Sigmoid colon (tissue), 7 donors: ENCODE data around the gene USP17L19. TPM values are rescaled to one million over a fixed set of nuclear protein-coding genes. Genes with fewer than 3 reads are reported as not detected.
"Not testable (repeated sequence)": the region's sequence is repeated elsewhere in the genome, so short reads cannot be mapped to it uniquely, and the experiment has no call there.

Experiments
- DNase-seq: peaks from one replicate; pipeline ENCODE4 v3.0.0-alpha.2; 2019
- H3K27ac ChIP-seq, 4 donors: fragments of 200-600 bp; sonication (generic); one replicate each; pipeline ENCODE4 v1.5.1; 2016 to 2019; ENCODE audit warnings: mild to moderate bottlenecking in 1 of 4
- H3K27me3 ChIP-seq, 3 donors: fragments of 200-600 bp; sonication (generic); one replicate each; pipeline ENCODE4 v1.5.1; 2019; ENCODE audit warnings: mild to moderate bottlenecking in 1 of 3
- H3K36me3 ChIP-seq, 4 donors: fragments of 200-600 bp; sonication (generic); one replicate each; pipeline ENCODE4 v1.5.1; 2016 to 2019
- H3K4me1 ChIP-seq, 4 donors: fragments of 200-600 bp; sonication (generic); one replicate each; pipeline ENCODE4 v1.5.1; 2017 to 2019
- H3K4me3 ChIP-seq, 4 donors: fragments of 200-600 bp; sonication (generic); one replicate each; pipeline ENCODE4 v1.5.1; 2017 to 2019; ENCODE audit warnings: mild to moderate bottlenecking in 2 of 4, moderate library complexity in 1 of 4
- H3K9me3 ChIP-seq, 4 donors: fragments of 200-600 bp in 3 of 4; sonication (generic) in 3 of 4; one replicate each; pipeline versions ENCODE4 v1.5.1 to v1.6.1; 2013 to 2019
- WGBS, 2 donors: extraction: QIAGEN DNeasy Blood & Tissue Kit; methylation state at CpG; one replicate each; pipeline ENCODE4 v1.1.7; 2013; 5-methylcytosine and 5-hydroxymethylcytosine counted together
- intact Hi-C: fragments of 100-400 bp; cut with DNase I; formaldehyde crosslinking; loops from one replicate; pipeline ENCODE4 v1.15.1; 2023
- polyA plus RNA-seq, 3 donors: library from polyadenylated mRNA; stranded (reverse); fragments of 200-250 nt; gene quantifications; one replicate each; pipeline ENCODE4 v1.2.3, GENCODE V29; 2013
- total RNA-seq, 4 donors: library from RNA; depleted of rRNA; stranded (reverse); fragments of >200 nt; gene quantifications; one replicate each; pipeline ENCODE4 v1.1.0, GENCODE V29; 2016
- donor health status: healthy with polysubstance abuse.
- donor health status: Bipolar disorder and iron deficiency.
- donor health status: healthy.

Gene USP17L19
- total RNA-seq: not detected
- not detected for polyA plus RNA-seq

GRCh38 chr4:9253078-9253477, at the start of gene USP17L19:
USP17L19 (plus strand) TSS chr4:9253378; CDS start chr4:9253378, 0 bp downstream.
- H3K4me1 ChIP-seq, intact Hi-C loops, H3K9me3 ChIP-seq, DNase-seq, H3K27ac ChIP-seq, H3K36me3 ChIP-seq, H3K4me3 ChIP-seq, H3K27me3 ChIP-seq: not testable (repeated sequence)
- WGBS, 2 donors: no CpG with 5 or more reads among the region's 13 CpGs

- H3K27me3 ChIP-seq, intact Hi-C loops, H3K36me3 ChIP-seq, DNase-seq, H3K9me3 ChIP-seq, H3K4me1 ChIP-seq, H3K27ac ChIP-seq, H3K4me3 ChIP-seq: not testable (repeated sequence)
- WGBS, 2 donors: 88% methylated on average over 13 of the region's 13 CpGs; no CpG with 5 or more reads in 1 of the 2 donors
These were observed 42.8 kb upstream of the USP17L19 start, which contains the start of gene USP17L10 for GRCh38 chr4:9210357-9210756. USP17L10 (plus strand) TSS chr4:9210657; CDS start chr4:9210657, 0 bp downstream.

GRCh38 chr4:9214701-9215100, 38.5 kb upstream of the USP17L19 start:
- intact Hi-C loops, H3K4me1 ChIP-seq, H3K9me3 ChIP-seq, H3K36me3 ChIP-seq, H3K4me3 ChIP-seq, H3K27me3 ChIP-seq, H3K27ac ChIP-seq: not testable (repeated sequence)
- WGBS, 2 donors: 83% methylated on average over 11 of the region's 14 CpGs
- DNase-seq: peak; percentile 13

- H3K36me3 ChIP-seq, intact Hi-C loops, H3K27me3 ChIP-seq, H3K4me1 ChIP-seq, DNase-seq, H3K4me3 ChIP-seq, H3K27ac ChIP-seq, H3K9me3 ChIP-seq: not testable (repeated sequence)
- 98% methylated on average over 10 of the region's 14 CpGs; no CpG with 5 or more reads in 1 of the 2 donors for WGBS, 2 donors
These were observed 38.1 kb upstream of the USP17L19 start, which contains the start of gene USP17L11 for GRCh38 chr4:9215105-9215504. USP17L11 (plus strand) TSS chr4:9215405; CDS start chr4:9215405, 0 bp downstream.

GRCh38 chr4:9219852-9220251, 33.3 kb upstream of the USP17L19 start, which contains the start of gene USP17L12:
USP17L12 (plus strand) TSS chr4:9220152; CDS start chr4:9220152, 0 bp downstream.
- H3K4me1 ChIP-seq, intact Hi-C loops, H3K9me3 ChIP-seq, DNase-seq, H3K4me3 ChIP-seq, H3K27me3 ChIP-seq, H3K27ac ChIP-seq, H3K36me3 ChIP-seq: not testable (repeated sequence)
- WGBS, 2 donors: no CpG with 5 or more reads among the region's 13 CpGs

- H3K9me3 ChIP-seq, H3K36me3 ChIP-seq, H3K27me3 ChIP-seq, H3K27ac ChIP-seq, DNase-seq, intact Hi-C loops, H3K4me1 ChIP-seq, H3K4me3 ChIP-seq: not testable (repeated sequence)
- WGBS, 2 donors: no CpG with 5 or more reads among the region's 14 CpGs
These were observed 28.6 kb upstream of the USP17L19 start, which contains the start of gene USP17L13 for GRCh38 chr4:9224596-9224995. USP17L13 (plus strand) TSS chr4:9224896; CDS start chr4:9224896, 0 bp downstream.

GRCh38 chr4:9230249-9230648, 22.9 kb upstream of the USP17L19 start:
- 93 to 96% methylated on average over 5 to 6 of the region's 8 CpGs for WGBS, 2 donors
- H3K4me3 ChIP-seq, intact Hi-C loops, H3K27me3 ChIP-seq, H3K36me3 ChIP-seq, H3K4me1 ChIP-seq, H3K9me3 ChIP-seq, H3K27ac ChIP-seq: not testable (repeated sequence)
- peak; percentile 53 for DNase-seq

- intact Hi-C loops, H3K4me3 ChIP-seq, H3K36me3 ChIP-seq, DNase-seq, H3K27me3 ChIP-seq, H3K9me3 ChIP-seq, H3K4me1 ChIP-seq, H3K27ac ChIP-seq: not testable (repeated sequence)
- no CpG with 5 or more reads among the region's 15 CpGs for WGBS, 2 donors
These were observed 19.1 kb upstream of the USP17L19 start, which contains the start of gene USP17L15 for GRCh38 chr4:9234085-9234484. USP17L15 (plus strand) TSS chr4:9234385; CDS start chr4:9234385, 0 bp downstream.

GRCh38 chr4:9238461-9238860, 14.7 kb upstream of the USP17L19 start:
- H3K9me3 ChIP-seq, intact Hi-C loops, H3K4me3 ChIP-seq, H3K4me1 ChIP-seq, H3K27ac ChIP-seq, H3K27me3 ChIP-seq, H3K36me3 ChIP-seq: not testable (repeated sequence)
- WGBS, 2 donors: 83 to 88% methylated on average over 11 of the region's 12 CpGs
- peak; percentile 40 for DNase-seq

GRCh38 chr4:9243579-9243978, 9.6 kb upstream of the USP17L19 start, which contains the start of gene USP17L17:
USP17L17 (plus strand) TSS chr4:9243879; CDS start chr4:9243879, 0 bp downstream.
- H3K27me3 ChIP-seq, intact Hi-C loops, H3K9me3 ChIP-seq, H3K27ac ChIP-seq, H3K4me3 ChIP-seq, DNase-seq, H3K36me3 ChIP-seq, H3K4me1 ChIP-seq: not testable (repeated sequence)
- WGBS, 2 donors: 92 to 98% methylated on average over 5 of the region's 14 CpGs

GRCh38 chr4:9247953-9248680, 5.1 kb upstream of the USP17L19 start, which contains the start of gene USP17L18:
USP17L18 (plus strand) TSS chr4:9248630; CDS start chr4:9248630, 0 bp downstream.
- H3K27me3 ChIP-seq, H3K9me3 ChIP-seq, H3K36me3 ChIP-seq, H3K4me3 ChIP-seq, H3K27ac ChIP-seq, H3K4me1 ChIP-seq, intact Hi-C loops: not testable (repeated sequence)
- WGBS, 2 donors: 76 to 95% methylated on average over 15 to 21 of the region's 26 CpGs
- peak; percentile 68 for DNase-seq

GRCh38 chr4:9257824-9258223, 4.6 kb downstream of the USP17L19 start, which contains the start of gene USP17L20:
USP17L20 (plus strand) TSS chr4:9258124; CDS start chr4:9258124, 0 bp downstream.
- H3K4me3 ChIP-seq, H3K36me3 ChIP-seq, H3K4me1 ChIP-seq, H3K9me3 ChIP-seq, intact Hi-C loops, DNase-seq, H3K27ac ChIP-seq, H3K27me3 ChIP-seq: not testable (repeated sequence)
- no CpG with 5 or more reads among the region's 15 CpGs for WGBS, 2 donors

GRCh38 chr4:9262572-9262971, 9.4 kb downstream of the USP17L19 start, which contains the start of gene USP17L21:
USP17L21 (plus strand) TSS chr4:9262872; CDS start chr4:9262872, 0 bp downstream.
- H3K27me3 ChIP-seq, H3K4me1 ChIP-seq, DNase-seq, H3K27ac ChIP-seq, intact Hi-C loops, H3K36me3 ChIP-seq, H3K9me3 ChIP-seq, H3K4me3 ChIP-seq: not testable (repeated sequence)
- WGBS, 2 donors: no CpG with 5 or more reads among the region's 13 CpGs
